HG03558 (cell line): ENCODE measurements around the gene NFATC4.
"Not testable (repeated sequence)": the region's sequence is repeated elsewhere in the genome, so short reads cannot be mapped to it uniquely, and the experiment has no call there.

ENCODE experiments used
- ATAC-seq: cut with Tn5 transposase; IDR thresholded peaks from one replicate; pipeline ENCODE4 v1.9.1; 2021; ENCODE audit warnings: moderate number of reproducible peaks; ENCODE audit not compliant: unreplicated experiment; ENCODE audit errors: extremely low read depth

NFATC4 gene

GRCh38 chr14:24367514-24368211 is at the start of gene NFATC4:
NFATC4 (plus strand) TSS chr14:24368184; CDS start chr14:24368341, 157 bp downstream.
- ATAC-seq, result no peak

GRCh38 chr14:24321212-24321975 is 46.6 kb upstream of the NFATC4 start:
- ATAC-seq, result no peak

- ATAC-seq, result no peak
Observed at GRCh38 chr14:24322672-24323071, 45.3 kb upstream of the NFATC4 start.

- ATAC-seq, result no peak
Observed at GRCh38 chr14:24323341-24323740, 44.6 kb upstream of the NFATC4 start.

GRCh38 chr14:24324024-24324423 is 44.0 kb upstream of the NFATC4 start:
- no peak for ATAC-seq

GRCh38 chr14:24325041-24325530 is 42.9 kb upstream of the NFATC4 start:
- no peak for ATAC-seq

- no peak for ATAC-seq
Observed at GRCh38 chr14:24325963-24326362, 42.0 kb upstream of the NFATC4 start.

GRCh38 chr14:24327303-24327702 is 40.7 kb upstream of the NFATC4 start:
- no peak for ATAC-seq

GRCh38 chr14:24327914-24328313 is 40.1 kb upstream of the NFATC4 start:
- ATAC-seq, result not testable (repeated sequence)

GRCh38 chr14:24329073-24329663 is 38.8 kb upstream of the NFATC4 start:
- ATAC-seq, result no peak

- ATAC-seq, result no peak
Observed at GRCh38 chr14:24329736-24330135, 38.2 kb upstream of the NFATC4 start.

GRCh38 chr14:24330973-24331674 is 36.9 kb upstream of the NFATC4 start:
- ATAC-seq, result no peak

- ATAC-seq, result no peak
Observed at GRCh38 chr14:24331731-24332267, 36.2 kb upstream of the NFATC4 start.

GRCh38 chr14:24332268-24332993 is 35.6 kb upstream of the NFATC4 start:
- ATAC-seq, result peak; percentile 54

GRCh38 chr14:24334431-24335291 is 33.3 kb upstream of the NFATC4 start, which contains the start of gene ADCY4:
ADCY4 (minus strand) TSS chr14:24335071; CDS start chr14:24334652, 419 bp downstream.
- no peak for ATAC-seq

- no peak for ATAC-seq
Observed at GRCh38 chr14:24335461-24336171, 32.4 kb upstream of the NFATC4 start.

- ATAC-seq, result no peak
Observed at GRCh38 chr14:24337144-24337823, 30.7 kb upstream of the NFATC4 start.
